PC-9 (cell line): ENCODE data around the gene USP48.

Experiments used
- CTCF ChIP-seq: fragments of 200-600 bp; sonication (generic); conservative IDR thresholded peaks from 2 replicates; pipeline ENCODE4 v1.6.1; 2017; ENCODE audit warnings: mixed run types, antibody characterized with exemption, mild to moderate bottlenecking, moderate library complexity
- EZH2 ChIP-seq: fragments of 200-600 bp; sonication (generic); IDR thresholded peaks from 2 replicates; pipeline ENCODE4 v1.8.0; 2017; ENCODE audit warnings: antibody characterized with exemption, low read depth

DNA sequence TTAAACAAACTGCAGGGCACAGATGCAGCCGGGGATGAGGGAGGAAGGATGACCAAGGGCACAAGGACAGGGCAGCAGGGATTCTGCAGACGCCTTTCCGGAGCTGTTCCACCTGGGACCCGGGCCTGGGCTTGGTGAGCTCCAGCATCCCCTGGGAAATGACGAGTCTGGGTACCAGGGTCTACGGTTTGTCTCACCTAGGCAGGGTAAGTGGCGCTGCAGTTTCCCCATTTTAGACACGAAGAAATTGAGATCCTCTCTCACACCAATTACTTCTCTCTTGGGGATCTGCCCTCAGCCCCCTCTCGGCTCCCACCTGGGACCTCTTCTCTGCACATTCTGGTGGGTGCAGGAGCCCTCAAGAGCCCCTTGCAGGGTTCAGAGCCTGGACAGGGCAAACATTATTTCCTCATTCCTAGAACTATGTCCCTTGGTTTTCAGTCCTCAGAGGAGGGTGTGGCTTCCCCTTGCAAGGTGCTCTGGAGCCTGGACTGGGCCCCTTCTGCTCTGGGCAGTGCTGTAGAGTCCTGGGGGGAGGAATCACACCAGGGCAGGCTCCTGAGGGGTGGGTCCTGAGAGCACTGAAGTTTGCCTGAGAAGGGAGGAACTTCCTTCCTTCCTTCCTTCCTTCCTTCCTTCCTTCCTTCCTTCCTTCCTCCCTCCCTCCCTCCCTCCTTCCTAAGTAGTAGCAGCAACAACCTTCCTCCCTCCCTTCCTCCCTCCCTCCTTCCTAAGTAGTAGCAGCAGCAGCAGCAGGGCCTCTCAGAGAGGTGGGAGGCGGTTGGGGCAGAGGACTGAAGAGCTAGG lies 129.8 kb downstream of the USP48 start:
- TF ChIP-seq CTCF (no peak), EZH2 (no peak)
